LNCAP (cell line): Measurements from ENCODE around the gene RFTN1.

Experiments
- TF ChIP-seq, protein P1 (sequence below): fragments of 450-650 bp; IDR thresholded peaks from 2 replicates; pipeline ENCODE4 v1.5.1; 2017; ENCODE audit warnings: mild to moderate bottlenecking

Gene RFTN1

DNA sequence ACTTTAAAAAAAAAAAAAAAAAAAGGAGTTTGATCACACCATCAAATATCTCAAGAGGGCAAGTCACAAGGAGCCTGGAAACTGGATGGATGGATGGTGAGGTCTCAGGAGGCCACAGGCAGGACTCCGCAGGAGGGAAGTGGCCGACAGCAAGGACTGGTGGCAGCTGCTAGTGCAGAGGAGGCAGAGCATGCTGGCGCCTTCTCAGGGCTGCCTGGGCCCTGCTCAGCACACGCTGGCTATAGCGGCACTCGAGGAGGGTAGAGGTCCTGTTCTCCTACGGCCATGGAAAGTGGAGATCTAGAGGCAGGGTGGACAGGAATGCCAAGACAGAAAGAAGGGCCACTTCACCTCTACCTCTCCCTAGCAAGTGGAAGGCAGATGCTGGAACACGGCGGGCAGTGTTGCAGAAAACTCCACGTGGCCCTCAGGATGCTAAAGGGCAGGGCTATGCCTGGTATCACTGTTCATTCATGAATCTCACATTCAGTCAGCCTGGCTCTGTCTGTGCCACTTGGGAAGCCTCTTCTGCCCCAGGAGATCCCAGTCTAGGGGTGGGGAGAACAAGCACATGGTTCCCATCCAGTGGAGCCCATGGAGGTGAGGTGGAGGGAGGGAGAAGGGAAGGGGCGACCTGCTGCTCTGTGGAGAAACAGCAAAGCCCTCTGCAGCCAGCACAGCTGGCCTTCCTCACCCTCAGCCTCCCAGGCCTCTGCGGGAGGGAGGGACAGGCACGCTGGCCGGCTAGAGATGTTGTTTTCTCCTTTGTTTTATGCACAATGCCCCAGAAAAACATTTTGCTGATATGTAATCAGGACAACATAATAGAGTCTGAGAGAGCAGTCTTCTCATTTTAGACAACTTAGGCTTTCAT is 177.5 kb downstream of the RFTN1 start:
- TF ChIP-seq, protein P1, sequence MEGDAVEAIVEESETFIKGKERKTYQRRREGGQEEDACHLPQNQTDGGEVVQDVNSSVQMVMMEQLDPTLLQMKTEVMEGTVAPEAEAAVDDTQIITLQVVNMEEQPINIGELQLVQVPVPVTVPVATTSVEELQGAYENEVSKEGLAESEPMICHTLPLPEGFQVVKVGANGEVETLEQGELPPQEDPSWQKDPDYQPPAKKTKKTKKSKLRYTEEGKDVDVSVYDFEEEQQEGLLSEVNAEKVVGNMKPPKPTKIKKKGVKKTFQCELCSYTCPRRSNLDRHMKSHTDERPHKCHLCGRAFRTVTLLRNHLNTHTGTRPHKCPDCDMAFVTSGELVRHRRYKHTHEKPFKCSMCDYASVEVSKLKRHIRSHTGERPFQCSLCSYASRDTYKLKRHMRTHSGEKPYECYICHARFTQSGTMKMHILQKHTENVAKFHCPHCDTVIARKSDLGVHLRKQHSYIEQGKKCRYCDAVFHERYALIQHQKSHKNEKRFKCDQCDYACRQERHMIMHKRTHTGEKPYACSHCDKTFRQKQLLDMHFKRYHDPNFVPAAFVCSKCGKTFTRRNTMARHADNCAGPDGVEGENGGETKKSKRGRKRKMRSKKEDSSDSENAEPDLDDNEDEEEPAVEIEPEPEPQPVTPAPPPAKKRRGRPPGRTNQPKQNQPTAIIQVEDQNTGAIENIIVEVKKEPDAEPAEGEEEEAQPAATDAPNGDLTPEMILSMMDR, result no peak

DNA sequence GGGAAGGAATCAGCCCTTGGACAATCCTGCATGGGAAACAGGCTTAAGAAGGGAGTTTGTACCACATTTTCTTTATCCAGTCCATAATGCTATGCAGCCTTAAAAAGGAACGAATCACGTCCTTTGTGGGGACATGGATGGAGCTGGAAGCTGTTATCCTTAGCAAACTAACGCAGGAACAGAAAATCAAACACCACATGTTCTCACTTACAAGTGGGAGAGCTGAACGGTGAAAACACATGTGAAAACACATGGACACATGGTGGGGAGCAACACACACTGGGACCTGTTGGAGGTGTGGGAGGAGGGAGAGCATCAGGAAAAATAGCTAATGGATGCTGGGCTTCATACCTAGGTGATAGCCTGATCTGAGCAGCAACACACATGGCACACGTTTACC is 178.2 kb downstream of the RFTN1 start:
- TF ChIP-seq, protein P1, result no peak

DNA sequence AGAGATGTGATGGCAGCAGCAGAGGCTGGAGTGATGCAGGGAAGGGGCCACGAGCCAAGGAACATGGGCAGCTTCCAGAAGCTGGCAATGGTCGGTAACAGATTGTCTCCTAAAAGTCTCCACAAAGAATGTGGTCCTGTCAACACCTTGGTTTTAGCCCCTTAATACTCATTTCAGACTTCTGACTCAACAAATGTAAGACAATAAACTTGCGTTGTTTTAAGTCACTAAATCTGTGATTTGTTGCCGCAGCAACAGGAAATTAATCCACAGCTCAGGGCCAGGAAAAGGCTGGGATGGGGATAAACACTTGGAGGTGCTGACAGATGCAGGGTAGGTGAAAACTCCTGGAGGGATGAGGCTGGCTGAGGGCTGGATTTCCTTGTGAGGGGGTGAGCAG is 178.6 kb downstream of the RFTN1 start:
- TF ChIP-seq, protein P1, result no peak

DNA sequence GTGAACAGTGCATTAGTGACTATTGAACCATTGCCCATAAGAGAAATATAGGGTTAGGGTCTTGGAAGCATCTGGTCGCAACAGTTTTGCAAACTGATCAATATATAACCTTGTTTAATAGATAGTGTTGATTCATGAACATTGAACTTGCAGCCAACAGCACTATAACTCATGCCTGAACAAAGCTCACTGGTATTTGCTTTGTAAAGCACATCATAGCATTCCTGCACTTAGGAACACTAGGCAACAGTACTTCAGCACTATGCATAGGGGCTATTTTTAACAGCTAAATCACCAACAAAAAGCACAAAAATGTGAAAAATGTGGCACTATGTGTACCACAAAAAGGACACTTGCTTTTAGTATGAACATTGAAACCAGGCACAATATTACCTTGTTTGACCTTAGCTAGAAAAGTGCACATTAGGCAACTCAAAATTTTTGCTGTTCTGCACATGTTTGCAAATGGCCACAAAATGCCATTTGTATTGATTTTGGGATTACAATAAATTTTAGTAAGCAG is 180.5 kb downstream of the RFTN1 start:
- TF ChIP-seq, protein P1, result no peak

DNA sequence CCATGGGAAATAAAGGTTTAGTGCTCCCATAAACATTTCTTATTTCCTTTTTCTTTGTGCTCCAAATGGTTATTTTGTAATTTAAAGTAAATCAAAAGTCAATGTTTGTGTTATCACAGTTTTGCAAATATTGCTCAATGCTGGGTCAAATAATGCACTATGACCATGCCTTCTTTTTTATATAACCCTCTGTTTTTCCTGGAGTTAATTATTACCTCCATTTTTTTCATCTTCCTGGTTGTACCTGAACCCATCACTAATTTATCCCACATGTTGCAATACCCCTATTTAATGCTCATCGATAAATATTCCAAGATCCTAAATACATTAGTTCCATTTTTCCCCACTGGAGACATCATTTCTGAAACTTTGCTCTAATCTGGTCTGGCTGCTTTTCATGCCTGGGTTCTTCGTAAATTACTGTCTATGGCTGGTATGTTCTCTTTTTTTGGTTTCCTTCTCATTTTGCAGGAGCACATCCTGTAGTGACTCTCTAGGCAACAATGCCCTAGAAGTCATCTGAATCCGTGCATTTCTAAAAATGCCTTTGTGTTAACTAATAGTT is 182.1 kb downstream of the RFTN1 start:
- TF ChIP-seq, protein P1, result no peak

DNA sequence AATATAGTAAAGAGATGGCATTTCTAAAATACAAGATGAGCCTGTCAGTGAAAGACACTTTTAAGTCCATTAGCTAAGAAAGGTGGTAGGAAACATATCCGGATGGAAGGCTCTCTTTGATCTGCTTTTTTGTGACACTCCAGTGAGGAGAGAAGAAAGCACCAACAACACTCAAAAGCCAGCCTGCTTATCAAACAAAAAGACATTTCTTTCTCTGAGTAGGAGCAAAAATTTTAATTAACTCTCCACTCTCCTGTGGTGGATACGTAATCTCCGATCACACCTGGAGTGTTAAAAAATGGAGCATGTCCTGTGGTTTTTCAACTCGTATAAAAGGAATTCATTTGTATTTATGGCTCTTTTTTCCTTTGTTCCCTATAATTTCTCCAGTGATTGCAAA is 183.1 kb downstream of the RFTN1 start:
- TF ChIP-seq, protein P1, result no peak

DNA sequence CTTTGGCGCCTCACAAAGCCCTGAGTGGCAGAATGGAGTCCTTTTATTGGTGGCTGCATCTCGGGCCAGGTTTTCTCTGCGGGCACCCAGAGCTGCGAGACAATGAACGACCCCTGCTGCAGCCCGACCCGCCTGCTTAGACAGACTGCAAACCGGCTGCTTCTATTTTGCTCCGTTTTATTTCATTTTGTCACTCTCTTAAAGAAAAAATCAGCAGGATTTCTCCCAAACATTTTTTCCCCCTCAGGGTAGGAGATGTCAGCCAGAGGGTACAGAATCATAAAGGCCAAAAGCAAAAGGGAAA is 183.7 kb downstream of the RFTN1 start:
- TF ChIP-seq, protein P1, result no peak
